Activated naive CD4-positive, alpha-beta T cell treated with anti-CD3 and anti-CD28 coated beads for 36 hours (primary cell): ENCODE data around the gene SAMD11. TPM values are rescaled to one million over a fixed set of nuclear protein-coding genes. Genes with fewer than 3 reads are reported as not detected.
"Not testable (repeated sequence)": the region's sequence is repeated elsewhere in the genome, so short reads cannot be mapped to it uniquely, and the experiment has no call there.

Experiments used
- CTCF ChIA-PET: fragments of 350-600 bp; sonication (Branson Sonifier 250); formaldehyde crosslinking; loops from one replicate; lab custom pipeline; 2021; ENCODE audit warnings: antibody characterized with exemption; lab: Charles Lee
- DNase-seq: peaks from one replicate; pipeline ENCODE4 v3.0.0-alpha.2; 2020
- H3K27ac Mint-ChIP-seq: one replicate; pipeline ENCODE4 v1.8.0; 2021; ENCODE audit warnings: mild to moderate bottlenecking, mixed read lengths
- H3K27me3 Mint-ChIP-seq: one replicate; pipeline ENCODE4 v1.8.0; 2021; ENCODE audit warnings: low read depth, mixed read lengths
- H3K36me3 Mint-ChIP-seq: one replicate; pipeline ENCODE4 v1.8.0; 2021; ENCODE audit warnings: low read depth, mixed read lengths
- H3K4me1 Mint-ChIP-seq: one replicate; pipeline ENCODE4 v1.8.0; 2021; ENCODE audit warnings: low read depth, mixed read lengths
- H3K4me3 Mint-ChIP-seq: one replicate; pipeline ENCODE4 v1.8.0; 2021; ENCODE audit warnings: mild to moderate bottlenecking, moderate library complexity, mixed read lengths
- H3K9me3 Mint-ChIP-seq: one replicate; pipeline ENCODE4 v1.8.0; 2021; ENCODE audit warnings: mixed read lengths
- intact Hi-C: fragments of 100-400 bp; cut with micrococcal nuclease; formaldehyde crosslinking; loops from one replicate; pipeline ENCODE4 v1.15.1; 2023
- total RNA-seq, 2 experiments: library from RNA; stranded (reverse); gene quantifications; one replicate each; pipeline ENCODE4 v1.2.3, GENCODE V29; 2021

SAMD11 gene, protein sequence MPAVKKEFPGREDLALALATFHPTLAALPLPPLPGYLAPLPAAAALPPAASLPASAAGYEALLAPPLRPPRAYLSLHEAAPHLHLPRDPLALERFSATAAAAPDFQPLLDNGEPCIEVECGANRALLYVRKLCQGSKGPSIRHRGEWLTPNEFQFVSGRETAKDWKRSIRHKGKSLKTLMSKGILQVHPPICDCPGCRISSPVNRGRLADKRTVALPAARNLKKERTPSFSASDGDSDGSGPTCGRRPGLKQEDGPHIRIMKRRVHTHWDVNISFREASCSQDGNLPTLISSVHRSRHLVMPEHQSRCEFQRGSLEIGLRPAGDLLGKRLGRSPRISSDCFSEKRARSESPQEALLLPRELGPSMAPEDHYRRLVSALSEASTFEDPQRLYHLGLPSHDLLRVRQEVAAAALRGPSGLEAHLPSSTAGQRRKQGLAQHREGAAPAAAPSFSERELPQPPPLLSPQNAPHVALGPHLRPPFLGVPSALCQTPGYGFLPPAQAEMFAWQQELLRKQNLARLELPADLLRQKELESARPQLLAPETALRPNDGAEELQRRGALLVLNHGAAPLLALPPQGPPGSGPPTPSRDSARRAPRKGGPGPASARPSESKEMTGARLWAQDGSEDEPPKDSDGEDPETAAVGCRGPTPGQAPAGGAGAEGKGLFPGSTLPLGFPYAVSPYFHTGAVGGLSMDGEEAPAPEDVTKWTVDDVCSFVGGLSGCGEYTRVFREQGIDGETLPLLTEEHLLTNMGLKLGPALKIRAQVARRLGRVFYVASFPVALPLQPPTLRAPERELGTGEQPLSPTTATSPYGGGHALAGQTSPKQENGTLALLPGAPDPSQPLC
- total RNA-seq: not detected

DNA sequence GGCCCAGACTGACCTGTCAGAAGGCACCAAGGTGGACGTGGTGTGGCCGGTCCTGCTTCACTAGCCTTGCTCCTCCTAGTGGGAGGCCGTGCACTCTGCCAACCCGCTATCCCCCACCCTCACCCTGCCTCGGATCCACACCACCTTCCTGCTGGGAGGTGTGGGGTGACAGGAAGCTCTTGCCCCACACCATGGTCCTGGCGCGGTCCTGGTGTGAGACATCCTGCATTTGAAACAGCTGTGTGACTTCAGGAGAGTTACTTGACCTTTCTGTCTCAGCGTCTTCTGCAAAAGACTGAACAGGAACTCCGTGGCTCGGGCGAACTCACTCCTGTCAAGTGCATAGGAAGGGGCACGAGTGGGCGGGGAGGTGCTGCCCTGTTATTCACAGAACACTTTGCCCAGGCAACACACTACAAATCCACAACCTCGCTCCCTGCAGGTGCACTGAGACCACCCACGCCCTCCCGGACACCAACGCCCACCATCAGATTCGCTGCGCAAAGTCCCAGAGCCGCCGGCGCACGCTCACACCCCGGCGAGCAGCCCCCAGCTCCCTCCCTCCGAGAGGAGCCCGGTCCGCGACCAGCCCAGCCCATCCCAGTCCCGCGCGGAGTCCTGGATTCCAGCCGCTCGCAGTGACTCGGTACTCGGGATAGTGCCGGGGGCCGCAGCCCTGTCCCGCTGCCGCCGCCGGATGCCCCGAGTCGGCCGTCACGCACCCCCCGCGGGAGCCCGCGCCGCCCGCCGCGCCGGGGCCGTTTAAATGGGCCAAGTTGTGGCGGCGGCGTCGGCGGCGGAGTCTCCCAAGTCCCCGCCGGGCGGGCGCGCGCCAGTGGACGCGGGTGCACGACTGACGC, at the start of gene SAMD11:
SAMD11 (plus strand) TSS at position 793 of the 860 bp plus-strand sequence. CDS start 509 bp downstream, outside the sequence.
- peaks cover 53% of the 10 kb centered on the region for H3K27me3 Mint-ChIP-seq
- DNase-seq: peak; percentile 38
- intact Hi-C loops: loop anchor here (2.0 kb wide), 1 partner anchor 19 kb away; no protein-coding TSS in a partner anchor
- no peaks in the 10 kb centered on the region for H3K9me3 Mint-ChIP-seq
- no peak within 1 kb of the TSS for H3K27ac Mint-ChIP-seq
- peaks cover 19% of the 10 kb centered on the region for H3K4me1 Mint-ChIP-seq
- CTCF ChIA-PET: no interaction called here
- H3K36me3 Mint-ChIP-seq: peaks cover 1% of the 10 kb centered on the region
- peak within 1 kb of the TSS; percentile 68 for H3K4me3 Mint-ChIP-seq

DNA sequence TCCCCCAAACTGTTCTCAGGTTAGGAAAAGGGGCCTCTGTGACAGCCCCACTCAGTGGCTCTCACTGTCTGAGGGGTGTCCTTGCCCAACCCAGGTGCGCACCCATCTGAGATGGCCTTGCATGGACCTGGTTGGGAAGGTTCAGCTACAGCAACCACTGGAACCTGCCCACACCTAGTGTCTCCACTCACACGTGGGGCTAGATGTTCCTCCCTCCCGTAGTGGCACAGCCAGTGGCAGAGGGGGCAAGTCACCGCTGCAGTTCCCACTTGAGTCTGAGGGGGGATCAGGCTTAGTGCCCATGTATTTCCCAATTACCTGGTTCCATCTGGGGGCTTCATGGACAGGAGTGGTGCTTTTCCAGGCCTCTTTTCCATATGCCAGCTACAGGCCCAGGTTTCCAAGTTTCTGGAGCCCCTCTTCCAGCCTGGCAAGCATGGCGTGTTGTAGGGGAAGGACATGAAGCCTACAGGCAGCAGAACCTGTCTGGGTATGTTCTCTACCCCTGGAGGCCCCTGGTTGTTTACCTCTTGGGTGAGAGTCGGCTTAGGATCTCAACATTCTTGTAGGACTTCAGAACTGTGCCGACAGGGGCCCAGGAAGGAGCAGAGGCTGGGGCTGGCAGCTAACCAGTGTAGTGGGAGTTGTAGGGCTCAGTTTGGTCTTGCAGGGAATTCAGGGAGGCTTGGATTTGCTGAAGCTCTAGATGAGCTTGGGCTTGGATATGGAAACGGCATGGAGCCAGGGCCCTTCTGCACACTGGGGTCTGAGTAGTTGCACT, 47.1 kb upstream of the SAMD11 start:
- H3K4me1 Mint-ChIP-seq, H3K9me3 Mint-ChIP-seq, intact Hi-C loops, H3K36me3 Mint-ChIP-seq, DNase-seq, H3K27ac Mint-ChIP-seq, CTCF ChIA-PET, H3K4me3 Mint-ChIP-seq, H3K27me3 Mint-ChIP-seq: not testable (repeated sequence)

DNA sequence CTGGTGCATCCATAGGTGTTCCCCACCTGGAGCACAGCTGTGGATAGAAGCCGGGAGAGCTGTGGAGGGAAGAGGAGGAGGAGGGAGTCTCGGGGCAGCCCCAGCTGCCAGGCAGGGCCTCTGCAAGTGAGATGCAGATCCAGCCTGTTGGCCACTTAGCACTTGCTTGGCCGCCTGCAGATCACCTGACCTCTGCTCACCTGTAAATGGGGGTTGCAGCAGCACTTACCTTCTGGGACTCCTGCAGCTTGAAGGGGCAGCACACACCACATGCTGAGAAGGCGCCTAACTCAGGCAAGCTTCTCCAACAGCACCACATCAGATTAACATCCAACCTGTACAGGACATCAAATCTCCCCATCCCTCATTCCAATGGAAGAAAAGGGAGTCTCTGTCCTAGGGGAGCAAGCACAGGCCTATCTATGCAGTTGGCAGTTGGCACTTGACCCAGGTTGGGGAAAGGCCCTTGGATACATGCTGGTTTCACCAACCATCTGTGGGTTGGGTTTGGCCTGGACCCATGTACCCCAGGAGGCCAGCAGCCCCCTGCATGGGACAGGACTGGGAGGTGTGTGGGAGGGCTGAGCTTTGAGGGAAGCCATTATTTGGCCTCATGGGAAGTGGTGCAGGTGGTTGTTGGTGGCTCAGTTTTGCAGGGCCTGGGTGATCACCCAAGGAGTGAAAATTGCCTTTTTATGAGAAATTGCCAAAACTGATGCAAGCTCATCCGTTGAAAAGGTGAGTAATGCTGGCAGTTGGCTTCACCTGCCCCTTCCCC, 46.3 kb upstream of the SAMD11 start:
- H3K4me1 Mint-ChIP-seq, DNase-seq, H3K4me3 Mint-ChIP-seq, H3K36me3 Mint-ChIP-seq, H3K27me3 Mint-ChIP-seq, H3K9me3 Mint-ChIP-seq, intact Hi-C loops, H3K27ac Mint-ChIP-seq: not testable (repeated sequence)
- CTCF ChIA-PET: interaction anchor here (1.5 kb wide), 1 partner anchor 8 kb away, joined by 3 read pairs; no protein-coding TSS in a partner anchor

DNA sequence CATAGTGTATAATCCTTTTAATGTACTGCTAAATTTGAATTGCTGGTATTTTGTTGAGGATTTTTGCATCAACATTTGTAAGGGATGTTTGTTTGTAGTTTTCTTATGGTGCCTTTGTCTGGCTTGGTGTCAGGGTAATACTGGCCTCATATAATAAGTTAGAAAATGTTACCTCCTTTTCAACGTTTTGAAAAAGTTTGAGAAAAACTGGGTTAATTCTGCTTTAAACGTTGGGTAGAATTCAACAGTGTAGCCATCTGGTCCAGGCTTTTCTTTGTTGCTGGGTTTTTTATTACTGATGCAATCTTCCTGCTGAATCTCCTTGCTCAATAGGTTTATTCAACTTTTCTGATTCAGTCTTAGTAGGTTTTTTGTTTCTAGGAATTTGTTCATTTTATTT, 43.2 kb upstream of the SAMD11 start:
- H3K4me3 Mint-ChIP-seq, intact Hi-C loops, CTCF ChIA-PET, DNase-seq, H3K27ac Mint-ChIP-seq, H3K4me1 Mint-ChIP-seq, H3K9me3 Mint-ChIP-seq, H3K36me3 Mint-ChIP-seq: not testable (repeated sequence)
- peaks cover 17% of the 10 kb centered on the region for H3K27me3 Mint-ChIP-seq

DNA sequence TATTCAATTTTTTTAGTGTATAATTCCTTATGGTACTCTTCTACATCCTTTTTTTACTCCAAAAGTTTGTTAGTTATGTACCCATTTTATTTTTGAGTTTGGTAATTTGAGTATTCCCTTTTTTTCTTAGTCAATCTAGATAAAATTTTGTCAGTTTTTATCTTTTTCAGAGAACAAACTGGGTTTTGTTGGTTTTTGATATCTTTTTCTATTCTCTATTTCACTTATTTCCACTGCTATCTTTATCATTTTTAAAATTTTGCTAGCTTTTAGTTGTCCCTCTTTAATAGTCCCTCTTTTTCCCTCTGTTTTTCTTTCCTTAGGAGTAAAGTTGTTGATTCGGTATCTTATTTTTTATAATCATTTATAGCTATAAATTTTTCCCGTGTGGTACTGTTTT, 42.8 kb upstream of the SAMD11 start:
- CTCF ChIA-PET, H3K36me3 Mint-ChIP-seq, H3K9me3 Mint-ChIP-seq, H3K27ac Mint-ChIP-seq, H3K4me3 Mint-ChIP-seq, DNase-seq, intact Hi-C loops, H3K4me1 Mint-ChIP-seq: not testable (repeated sequence)
- H3K27me3 Mint-ChIP-seq: peaks cover 19% of the 10 kb centered on the region

DNA sequence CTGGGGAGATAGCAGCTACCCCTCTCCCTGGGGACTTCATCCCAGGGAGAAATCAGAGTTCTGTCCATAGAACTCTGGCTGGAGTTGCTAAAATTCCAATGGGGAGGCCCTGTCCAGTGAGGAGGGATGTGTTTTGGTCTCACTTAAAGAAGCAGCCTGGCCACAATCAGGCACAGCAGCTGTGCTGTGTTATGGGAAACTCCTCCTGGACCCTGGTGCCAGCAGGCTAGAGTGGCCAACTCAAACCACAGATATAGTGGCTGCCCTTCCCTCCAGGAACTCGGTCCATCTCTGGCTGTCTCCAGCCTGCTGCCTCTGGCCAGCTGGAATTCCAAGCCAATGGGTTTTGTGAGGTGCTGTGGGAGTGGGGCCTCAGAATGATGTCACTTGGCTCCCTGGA, 37.4 kb upstream of the SAMD11 start:
- intact Hi-C loops: no loop called here
- Mint-ChIP-seq H3K4me3 (no peak overlapping the region), H3K27ac (no peak overlapping the region), H3K9me3 (no peaks in the 10 kb centered on the region), H3K4me1 (peaks cover 6% of the 10 kb centered on the region), H3K27me3 (peaks cover 29% of the 10 kb centered on the region), H3K36me3 (no peaks in the 10 kb centered on the region)
- no peak for DNase-seq
- CTCF ChIA-PET: no interaction called here

DNA sequence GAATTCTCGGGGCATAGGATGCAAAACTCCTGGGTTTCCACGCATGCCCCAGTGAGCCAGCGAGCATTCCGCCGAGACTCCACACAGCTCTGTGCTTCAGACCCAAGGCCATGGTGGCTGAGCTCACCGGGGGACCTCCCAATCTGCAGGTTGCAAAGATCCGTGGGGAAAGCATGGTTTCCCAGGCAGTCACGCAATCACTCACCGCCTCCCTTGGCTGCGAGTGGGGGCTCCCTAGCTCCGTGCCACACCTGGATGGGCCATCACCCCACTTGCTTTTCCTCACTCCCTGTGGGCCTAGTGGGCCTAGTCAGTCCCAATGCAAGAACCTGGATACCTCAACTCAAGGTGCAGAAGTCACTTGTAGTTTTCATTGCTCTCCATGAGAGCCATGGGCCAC, 37.0 kb upstream of the SAMD11 start:
- no peaks in the 10 kb centered on the region for H3K36me3 Mint-ChIP-seq
- H3K27me3 Mint-ChIP-seq: peaks cover 29% of the 10 kb centered on the region
- H3K4me1 Mint-ChIP-seq: peaks cover 6% of the 10 kb centered on the region
- no peak overlapping the region for H3K27ac Mint-ChIP-seq
- CTCF ChIA-PET: no interaction called here
- no peak for DNase-seq
- no peaks in the 10 kb centered on the region for H3K9me3 Mint-ChIP-seq
- intact Hi-C loops: no loop called here
- no peak overlapping the region for H3K4me3 Mint-ChIP-seq

DNA sequence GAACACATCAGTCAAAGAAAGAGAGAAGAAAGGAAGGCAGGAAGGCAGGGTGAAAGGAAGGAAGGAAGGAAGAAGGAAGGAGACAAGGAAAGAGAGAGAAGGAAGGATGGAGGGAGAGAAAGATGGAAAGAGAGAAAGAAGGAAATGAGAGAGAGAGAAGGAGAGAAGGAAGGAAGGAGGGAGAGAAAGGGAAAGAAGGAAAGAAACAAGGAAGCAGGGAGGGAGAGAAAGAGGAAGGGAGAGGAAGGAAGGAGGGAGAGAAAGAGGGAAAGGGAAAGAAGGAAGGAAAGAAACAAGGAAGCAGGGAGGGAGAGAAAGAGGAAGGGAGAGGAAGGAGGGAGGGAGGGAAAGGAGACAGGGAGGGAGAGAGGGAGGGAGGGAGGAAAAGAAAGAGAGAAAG, 35.4 kb upstream of the SAMD11 start:
- intact Hi-C loops: no loop called here
- no peak overlapping the region for H3K4me3 Mint-ChIP-seq
- H3K27me3 Mint-ChIP-seq: peaks cover 30% of the 10 kb centered on the region
- H3K36me3 Mint-ChIP-seq: no peaks in the 10 kb centered on the region
- DNase-seq: no peak
- peaks cover 6% of the 10 kb centered on the region for H3K4me1 Mint-ChIP-seq
- no peak overlapping the region for H3K27ac Mint-ChIP-seq
- CTCF ChIA-PET: no interaction called here
- no peaks in the 10 kb centered on the region for H3K9me3 Mint-ChIP-seq

DNA sequence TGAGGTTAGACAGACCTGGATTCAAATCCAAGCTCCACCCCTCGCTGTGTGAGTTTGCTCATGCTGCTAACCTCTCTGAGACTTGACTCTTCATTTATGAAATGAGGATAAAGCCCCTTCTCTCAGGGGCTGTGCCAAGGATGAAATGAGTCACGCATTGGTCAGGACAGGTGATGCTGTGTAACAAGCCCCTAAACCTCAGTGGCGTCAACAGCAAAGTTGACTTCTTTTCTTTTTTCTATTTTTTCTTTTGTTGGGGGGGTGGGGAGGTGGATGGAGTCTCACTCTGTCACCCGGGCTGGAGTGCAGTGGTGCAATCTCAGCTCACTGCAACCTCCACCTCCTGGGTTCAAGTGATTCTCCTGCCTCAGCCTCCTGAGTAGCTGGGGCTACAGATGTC, 33.9 kb upstream of the SAMD11 start:
- peaks cover 24% of the 10 kb centered on the region for H3K27me3 Mint-ChIP-seq
- H3K36me3 Mint-ChIP-seq, H3K9me3 Mint-ChIP-seq, H3K4me1 Mint-ChIP-seq, DNase-seq, intact Hi-C loops, H3K4me3 Mint-ChIP-seq, H3K27ac Mint-ChIP-seq, CTCF ChIA-PET: not testable (repeated sequence)

DNA sequence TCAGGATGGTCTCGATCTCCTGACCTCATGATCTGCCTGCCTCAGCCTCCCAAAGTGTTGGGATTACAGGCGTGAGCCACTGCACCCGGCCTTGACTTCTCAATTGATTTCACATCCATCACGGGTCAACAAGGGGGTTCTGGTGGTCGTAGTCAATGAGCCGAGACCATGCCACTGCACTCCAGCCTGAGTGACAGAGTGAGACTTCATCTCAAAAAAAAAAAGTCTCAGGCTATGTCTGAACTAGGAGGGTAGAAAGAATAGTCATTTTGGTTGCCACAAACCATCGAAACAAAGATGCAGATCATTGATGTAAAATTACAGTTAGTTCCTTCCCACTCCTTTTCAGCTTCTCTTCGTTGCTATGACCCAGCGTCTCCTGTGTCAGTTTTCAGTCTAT, 33.5 kb upstream of the SAMD11 start:
- H3K36me3 Mint-ChIP-seq, H3K9me3 Mint-ChIP-seq, CTCF ChIA-PET, H3K4me1 Mint-ChIP-seq, DNase-seq, H3K27ac Mint-ChIP-seq, intact Hi-C loops, H3K4me3 Mint-ChIP-seq: not testable (repeated sequence)
- H3K27me3 Mint-ChIP-seq: peaks cover 23% of the 10 kb centered on the region

DNA sequence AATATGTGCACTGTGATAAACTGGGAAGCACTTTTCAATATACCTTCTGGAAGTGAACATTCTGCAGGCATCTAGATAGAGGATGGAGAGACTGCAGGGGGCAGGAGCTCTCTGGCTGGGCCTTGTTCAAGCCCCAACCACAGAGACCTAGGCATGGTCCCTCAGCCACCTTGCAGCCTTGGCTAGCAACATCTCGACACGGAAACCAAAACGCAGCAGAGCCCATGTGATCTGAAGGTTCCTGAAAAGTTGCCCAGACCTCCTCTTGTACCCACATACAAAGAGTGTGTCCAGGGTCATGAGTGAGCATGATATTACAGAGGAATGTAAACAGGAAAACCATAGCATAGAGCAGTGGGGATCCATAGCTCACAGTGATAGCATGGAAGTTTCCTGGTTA, 33.1 kb upstream of the SAMD11 start:
- Mint-ChIP-seq H3K36me3 (no peaks in the 10 kb centered on the region), H3K27me3 (peaks cover 25% of the 10 kb centered on the region), H3K4me3 (no peak overlapping the region), H3K27ac (no peak overlapping the region), H3K4me1 (peaks cover 6% of the 10 kb centered on the region), H3K9me3 (no peaks in the 10 kb centered on the region)
- intact Hi-C loops: no loop called here
- no peak for DNase-seq
- CTCF ChIA-PET: no interaction called here
